HG03520 (cell line): Measurements from ENCODE around the gene MRAP.

Source experiments
- ATAC-seq: cut with Tn5 transposase; IDR thresholded peaks from one replicate; pipeline ENCODE4 v1.9.1; 2021; ENCODE audit warnings: mild to moderate bottlenecking, moderate library complexity; ENCODE audit not compliant: unreplicated experiment

Gene MRAP

DNA sequence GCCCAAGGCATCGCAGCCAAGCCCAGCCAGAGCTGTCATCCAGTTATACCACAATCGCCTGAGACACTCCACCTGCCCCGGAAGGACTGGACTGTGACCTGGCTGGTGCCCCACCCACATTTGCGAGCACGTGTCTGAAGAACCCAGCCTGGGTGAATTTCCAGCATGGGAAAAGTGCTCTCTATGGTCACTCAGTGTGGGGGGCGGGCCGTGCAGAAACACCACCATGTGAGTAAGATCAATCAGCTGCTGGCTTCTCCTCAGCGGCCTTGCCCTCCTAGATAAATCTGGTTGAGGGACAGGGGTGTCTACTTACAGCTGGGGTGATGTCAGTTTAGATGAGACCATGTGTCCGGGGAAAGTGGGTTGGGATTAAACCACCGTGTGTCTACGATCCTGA lies 49.3 kb downstream of the MRAP start:
- ATAC-seq = no peak

GRCh38 chr21:32348604-32349332 lies 50.1 kb downstream of the MRAP start:
- no peak for ATAC-seq

DNA sequence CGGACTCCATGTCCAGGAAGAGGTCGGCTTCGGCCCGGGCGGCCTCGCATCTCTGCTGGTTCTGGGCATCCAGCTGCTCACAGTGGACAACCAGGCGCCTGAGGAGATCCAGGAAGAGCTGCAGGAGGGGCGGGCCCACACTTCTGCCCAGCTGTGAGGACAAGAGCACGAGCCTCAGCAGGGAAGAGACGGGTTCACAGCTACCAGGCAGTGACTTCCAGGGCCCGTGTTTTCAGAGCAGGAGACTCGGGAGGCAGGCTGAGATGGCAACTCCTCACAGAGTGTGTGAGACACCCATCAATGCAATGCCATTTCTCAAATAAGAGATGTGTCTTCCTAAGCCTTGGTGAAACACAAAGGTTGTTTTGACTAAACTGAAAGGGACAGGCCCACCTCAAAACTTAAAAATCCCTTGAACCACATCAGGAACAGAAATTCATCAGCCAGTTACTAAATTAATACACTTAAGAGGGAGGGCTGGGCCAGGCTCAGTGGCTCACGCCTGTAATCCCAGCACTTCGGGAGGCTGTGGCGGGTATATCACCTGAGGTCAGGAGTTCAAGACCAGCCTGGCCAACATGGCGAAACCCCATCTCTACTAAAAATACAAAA lies 50.8 kb downstream of the MRAP start:
- no peak for ATAC-seq

DNA sequence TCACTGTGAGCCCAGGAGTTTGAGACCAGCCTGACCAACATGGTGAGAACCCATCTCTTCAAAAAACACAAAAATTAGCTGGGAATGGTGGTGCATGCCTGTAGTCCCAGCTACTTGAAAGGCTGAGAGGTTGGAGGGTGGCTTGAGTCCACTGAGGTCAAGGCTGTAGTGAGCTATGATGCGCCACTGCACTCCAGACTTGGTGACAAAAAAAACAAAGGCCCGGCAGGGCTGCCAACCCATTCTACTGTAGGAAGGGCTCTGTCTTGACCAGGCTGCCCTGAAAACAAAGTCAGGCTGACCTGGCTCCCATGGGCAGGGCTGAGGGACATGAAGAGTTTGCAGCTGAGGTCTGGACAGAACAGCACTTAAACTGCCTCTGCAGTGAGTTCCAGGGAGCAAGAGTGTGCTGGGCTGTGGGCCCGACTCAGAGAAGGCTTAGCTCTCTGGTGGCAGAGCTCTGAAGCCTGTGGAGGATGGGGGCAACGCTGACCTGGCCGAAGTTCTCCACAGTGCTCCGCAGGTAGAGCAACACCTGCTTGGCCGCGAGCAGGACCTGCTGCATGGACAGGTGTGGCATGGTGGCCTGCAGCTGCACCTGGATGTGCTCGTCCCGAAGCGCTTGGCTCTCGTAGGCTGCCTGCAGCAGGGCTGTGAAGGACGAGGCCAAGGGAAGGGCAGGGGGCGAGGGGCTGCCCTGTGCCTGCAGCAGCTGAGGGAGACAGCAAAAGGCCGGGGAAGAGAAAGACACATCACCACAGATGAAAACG lies 51.7 kb downstream of the MRAP start:
- ATAC-seq = no peak

DNA sequence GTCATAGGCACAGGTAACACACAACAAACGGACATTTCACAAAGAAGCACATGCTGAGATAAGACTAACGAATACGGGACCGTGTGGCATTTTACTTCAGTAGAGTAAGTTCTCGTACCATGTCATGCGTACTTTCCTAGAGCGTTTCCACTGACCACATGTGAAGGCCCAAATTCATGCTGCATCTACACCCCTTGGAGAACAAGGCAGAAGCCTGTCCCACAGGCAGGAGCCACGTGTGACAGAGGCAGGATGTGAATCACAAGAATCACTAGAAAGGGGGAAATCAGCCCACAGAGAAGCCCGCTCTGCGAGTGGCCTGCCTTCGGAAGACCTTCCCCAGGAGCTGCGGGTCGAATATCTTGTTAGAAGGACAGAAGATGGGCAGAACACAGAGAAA lies 52.3 kb downstream of the MRAP start:
- ATAC-seq = no peak

GRCh38 chr21:32351428-32351827 lies 52.8 kb downstream of the MRAP start:
- ATAC-seq = no peak

DNA sequence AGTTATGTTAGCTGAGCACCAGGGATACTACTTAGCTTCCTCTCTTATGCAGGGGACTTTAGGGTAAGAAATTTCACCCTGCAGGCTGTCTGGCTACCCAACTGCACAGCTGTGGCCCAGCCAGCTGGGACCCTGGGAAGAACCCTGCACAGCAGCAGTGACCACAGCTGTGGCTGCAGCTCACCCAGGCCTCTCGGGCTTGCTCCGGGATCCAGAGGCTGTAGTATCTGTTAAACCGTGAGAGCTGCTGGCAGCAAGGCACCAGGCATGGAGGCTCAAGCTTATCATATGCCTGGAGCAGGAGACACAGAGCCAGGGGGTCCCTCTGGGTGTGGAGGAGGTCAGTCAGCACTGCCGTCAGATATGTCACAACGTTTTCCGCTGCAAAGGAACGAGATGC lies 53.9 kb downstream of the MRAP start:
- ATAC-seq = no peak

GRCh38 chr21:32353002-32353711 lies 54.5 kb downstream of the MRAP start:
- no peak for ATAC-seq

DNA sequence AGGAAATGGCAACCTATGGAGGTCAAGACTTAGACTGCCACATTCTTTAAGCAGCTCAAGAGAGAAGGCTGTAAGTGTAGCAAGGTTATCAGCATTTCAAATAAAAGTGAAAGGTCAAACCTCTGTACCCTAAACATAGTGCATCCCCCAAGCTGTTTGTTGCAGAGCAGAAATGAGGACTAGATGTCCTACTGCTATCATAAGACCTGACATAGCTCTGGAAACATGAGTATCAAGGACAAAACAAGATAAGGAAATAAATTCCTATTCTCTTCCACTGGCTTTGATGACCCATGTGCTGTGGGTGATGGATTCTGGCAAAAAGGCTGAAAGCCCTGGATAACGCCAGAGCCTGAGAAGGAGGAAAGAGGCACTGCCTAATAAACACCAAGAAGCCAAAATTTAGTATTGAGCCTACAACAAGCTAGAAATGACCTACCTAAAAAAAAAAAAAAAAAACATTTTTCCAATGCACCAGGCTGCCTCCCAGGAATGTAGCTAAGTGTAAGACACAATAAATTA lies 58.3 kb downstream of the MRAP start:
- ATAC-seq = no peak

- no peak for ATAC-seq
Measured at GRCh38 chr21:32359719-32360260, 61.1 kb downstream of the MRAP start.

- no peak for ATAC-seq
Measured at GRCh38 chr21:32360401-32360975, 61.8 kb downstream of the MRAP start.
